ENCODE data around the gene TMEM130. TPM values are rescaled to one million over a fixed set of nuclear protein-coding genes. Genes with fewer than 3 reads are reported as not detected.

The TMEM130 gene
- not detected in 2 replicates for total RNA-seq (2014; rRNA removed; shearing (Covaris generic))

GRCh38 chr7:98869597-98870120 lies at the start of gene TMEM130:
TSS of gene TMEM130 (minus strand) at chr7:98870014. CDS start at chr7:98869861, 153 bp downstream.
- no peak for DNase-seq (ENCODE audit: low spot score)

GRCh38 chr7:98917331-98917730 lies 47.5 kb upstream of the TMEM130 start:
- no peak for DNase-seq (ENCODE audit: low spot score)

- no peak for DNase-seq (ENCODE audit: low spot score)
Measured at GRCh38 chr7:98913612-98914011, 43.8 kb upstream of the TMEM130 start.

GRCh38 chr7:98913026-98913425 lies 43.2 kb upstream of the TMEM130 start:
- no peak for DNase-seq (ENCODE audit: low spot score)

- no peak for DNase-seq (ENCODE audit: low spot score)
Measured at GRCh38 chr7:98911916-98912315, 42.1 kb upstream of the TMEM130 start.

GRCh38 chr7:98910427-98910826 lies 40.6 kb upstream of the TMEM130 start:
- DNase-seq (ENCODE audit: low spot score) = no peak

GRCh38 chr7:98909487-98909886 lies 39.7 kb upstream of the TMEM130 start:
- DNase-seq (ENCODE audit: low spot score) = no peak

GRCh38 chr7:98908585-98908984 lies 38.8 kb upstream of the TMEM130 start:
- DNase-seq (ENCODE audit: low spot score) = no peak

- no peak for DNase-seq (ENCODE audit: low spot score)
Measured at GRCh38 chr7:98907570-98907969, 37.8 kb upstream of the TMEM130 start.

- no peak for DNase-seq (ENCODE audit: low spot score)
Measured at GRCh38 chr7:98903246-98903645, 33.4 kb upstream of the TMEM130 start.

GRCh38 chr7:98902523-98902922 lies 32.7 kb upstream of the TMEM130 start:
- DNase-seq (ENCODE audit: low spot score) = no peak

GRCh38 chr7:98900815-98901214 lies 31.0 kb upstream of the TMEM130 start:
- DNase-seq (ENCODE audit: low spot score) = no peak

GRCh38 chr7:98899816-98900215 lies 30.0 kb upstream of the TMEM130 start:
- no peak for DNase-seq (ENCODE audit: low spot score)

- no peak for DNase-seq (ENCODE audit: low spot score)
Measured at GRCh38 chr7:98892609-98893008, 22.8 kb upstream of the TMEM130 start.

- no peak for DNase-seq (ENCODE audit: low spot score)
Measured at GRCh38 chr7:98887038-98887437, 17.2 kb upstream of the TMEM130 start.

- DNase-seq (ENCODE audit: low spot score) = no peak
Measured at GRCh38 chr7:98884416-98884815, 14.6 kb upstream of the TMEM130 start.

GRCh38 chr7:98881561-98882315 lies 11.9 kb upstream of the TMEM130 start:
- DNase-seq (ENCODE audit: low spot score) = no peak

- DNase-seq (ENCODE audit: low spot score) = no peak
Measured at GRCh38 chr7:98880485-98880884, 10.7 kb upstream of the TMEM130 start.

GRCh38 chr7:98879979-98880315 lies 10.1 kb upstream of the TMEM130 start:
- no peak for DNase-seq (ENCODE audit: low spot score)

- peak; percentile 80 for DNase-seq (ENCODE audit: low spot score)
Measured at GRCh38 chr7:98879198-98879978, 9.6 kb upstream of the TMEM130 start.

- peak; percentile 70 for DNase-seq (ENCODE audit: low spot score)
Measured at GRCh38 chr7:98878365-98879197, 8.8 kb upstream of the TMEM130 start, which contains the start of gene TRRAP. TSS of gene TRRAP (plus strand) at chr7:98878532. CDS start at chr7:98881151, 2,619 bp downstream.

Data from HT-29 (cell line).